ENCODE measurements around the gene MBNL1. TPM values are rescaled to one million over a fixed set of nuclear protein-coding genes. Genes with fewer than 3 reads are reported as not detected.

MBNL1 gene
- total RNA-seq, 4 donors from 2014 or later, result 190 to 279 (median 216) TPM

GRCh38 chr3:152356870-152357276 lies 88.1 kb downstream of the MBNL1 start:
- no peak for DNase-seq
- Histone ChIP-seq H3K27ac (no peak overlapping the region), H3K4me1 (peaks cover 0 to 15% of the 10 kb centered on the region in 2 donors), H3K9me3 (no peaks in the 10 kb centered on the region), H3K27me3 (no peaks in the 10 kb centered on the region), H3K4me3 (replicated peaks in 1 of 3) (no peak overlapping the region), H3K36me3 (no peaks in the 10 kb centered on the region)
- TF ChIP-seq CTCF (IDR thresholded peaks at IDR 0.05), result no peak
- TF ChIP-seq POLR2A (IDR thresholded peaks at IDR 0.05), result no peak
- intact Hi-C loops (cut with DNase I), result no loop called here
- WGBS, 2 donors, result 91 to 96% methylated on average over 2 of the region's 2 CpGs

GRCh38 chr3:152357587-152357986 lies 88.9 kb downstream of the MBNL1 start:
- no peak overlapping the region for H3K27ac ChIP-seq
- H3K27me3 ChIP-seq, result no peaks in the 10 kb centered on the region
- H3K4me3 ChIP-seq (replicated peaks in 1 of 3), result no peak overlapping the region
- no peaks in the 10 kb centered on the region for H3K36me3 ChIP-seq
- no peak for DNase-seq
- TF ChIP-seq CTCF (IDR thresholded peaks at IDR 0.05) (no peak), POLR2A (IDR thresholded peaks at IDR 0.05) (no peak)
- peaks cover 0 to 15% of the 10 kb centered on the region in 2 donors for H3K4me1 ChIP-seq
- intact Hi-C loops (cut with DNase I), result no loop called here
- no peaks in the 10 kb centered on the region for H3K9me3 ChIP-seq

GRCh38 chr3:152359385-152360248 lies 90.9 kb downstream of the MBNL1 start:
- H3K36me3 ChIP-seq, result no peaks in the 10 kb centered on the region
- no peak overlapping the region for H3K27ac ChIP-seq
- H3K9me3 ChIP-seq, result no peaks in the 10 kb centered on the region
- TF ChIP-seq POLR2A (IDR thresholded peaks at IDR 0.05) (no peak), CTCF (IDR thresholded peaks at IDR 0.05) (no peak)
- no peaks in the 10 kb centered on the region for H3K27me3 ChIP-seq
- no peak for DNase-seq
- peaks cover 0 to 15% of the 10 kb centered on the region in 2 donors for H3K4me1 ChIP-seq
- intact Hi-C loops (cut with DNase I), result no loop called here
- 71 to 75% methylated on average over 2 of the region's 2 CpGs for WGBS, 2 donors
- H3K4me3 ChIP-seq (replicated peaks in 1 of 3), result no peak overlapping the region

- Histone ChIP-seq H3K9me3 (no peaks in the 10 kb centered on the region), H3K4me1 (peaks cover 0 to 15% of the 10 kb centered on the region in 2 donors), H3K36me3 (no peaks in the 10 kb centered on the region), H3K4me3 (replicated peaks in 1 of 3) (no peak overlapping the region), H3K27me3 (no peaks in the 10 kb centered on the region), H3K27ac (no peak overlapping the region)
- TF ChIP-seq POLR2A (IDR thresholded peaks at IDR 0.05) (no peak), CTCF (IDR thresholded peaks at IDR 0.05) (no peak)
- intact Hi-C loops (cut with DNase I), result no loop called here
- WGBS, 2 donors, result 84 to 86% methylated on average over 2 of the region's 2 CpGs
- no peak for DNase-seq
Observed at GRCh38 chr3:152360302-152360701, 91.6 kb downstream of the MBNL1 start.

- H3K9me3 ChIP-seq, result no peaks in the 10 kb centered on the region
- no peak for TF ChIP-seq POLR2A (IDR thresholded peaks at IDR 0.05)
- no peak for TF ChIP-seq CTCF (IDR thresholded peaks at IDR 0.05)
- no peaks in the 10 kb centered on the region for H3K27me3 ChIP-seq
- H3K4me3 ChIP-seq (replicated peaks in 1 of 3), result no peak overlapping the region
- H3K4me1 ChIP-seq, result peaks cover 0 to 15% of the 10 kb centered on the region in 2 donors
- WGBS, 2 donors, result 88 to 96% methylated on average over 1 of the region's 1 CpG
- H3K36me3 ChIP-seq, result no peaks in the 10 kb centered on the region
- intact Hi-C loops (cut with DNase I), result no loop called here
- no peak for DNase-seq
- no peak overlapping the region for H3K27ac ChIP-seq
Observed at GRCh38 chr3:152360966-152361365, 92.2 kb downstream of the MBNL1 start.
